Left ventricle myocardium inferior (tissue), 1 donor: ENCODE measurements around the gene ATP8A1. TPM values are rescaled to one million over a fixed set of nuclear protein-coding genes. Genes with fewer than 3 reads are reported as not detected.

Experiments
- DNase-seq: peaks from one replicate; pipeline ENCODE4 v3.0.0-alpha.2; 2020
- H3K27ac ChIP-seq: fragments of 200-600 bp; replicated peaks from 2 replicates; pipeline ENCODE4 v1.8.0; 2021
- H3K27me3 ChIP-seq: fragments of 200-600 bp; 2 replicates; pipeline ENCODE4 v1.8.0; 2021; ENCODE audit warnings: low read depth
- H3K36me3 ChIP-seq: fragments of 200-600 bp; 2 replicates; pipeline ENCODE4 v1.8.0; 2021
- H3K4me1 ChIP-seq: fragments of 200-600 bp; 2 replicates; pipeline ENCODE4 v1.8.0; 2021
- H3K4me3 ChIP-seq: fragments of 200-600 bp; 2 replicates; pipeline ENCODE4 v1.8.0; 2021; ENCODE audit warnings: mild to moderate bottlenecking, moderate library complexity
- H3K9me3 ChIP-seq: fragments of 200-600 bp; replicated peaks from 2 replicates; pipeline ENCODE4 v1.8.0; 2021
- CTCF ChIP-seq: fragments of 200-600 bp; IDR thresholded peaks from 2 replicates; pipeline ENCODE4 v1.8.0; 2021; ENCODE audit warnings: antibody characterized with exemption, mild to moderate bottlenecking, borderline replicate concordance
- intact Hi-C: fragments of 100-400 bp; cut with micrococcal nuclease; formaldehyde crosslinking; loops from one replicate; pipeline ENCODE4 v1.11.0; 2022
- total RNA-seq: library from RNA; stranded (reverse); fragmentation: NEBNext Ultra II Directional; extraction: Animal tissue kit (Norgen Biotek cat#: 25700); gene quantifications from one replicate; pipeline ENCODE4 v1.2.1, GENCODE V29; 2021
- donor health status: DM: no; HTN: yes; CAD: no; lungs with severe emphysema.

Gene ATP8A1
- total RNA-seq, 1 donor from 2014 or later = 19.2 TPM

GRCh38 chr4:42371305-42372252 is 285.3 kb downstream of the ATP8A1 start:
- TF ChIP-seq CTCF = peak; percentile 77
- H3K4me3 ChIP-seq = no peak overlapping the region
- no peaks in the 10 kb centered on the region for H3K27me3 ChIP-seq
- intact Hi-C loops = no loop called here
- no peaks in the 10 kb centered on the region for H3K4me1 ChIP-seq
- no peaks in the 10 kb centered on the region for H3K36me3 ChIP-seq
- no peak overlapping the region for H3K27ac ChIP-seq
- no peaks in the 10 kb centered on the region for H3K9me3 ChIP-seq
- DNase-seq = no peak

GRCh38 chr4:42369489-42369888 is 287.4 kb downstream of the ATP8A1 start:
- DNase-seq = no peak
- no peak for TF ChIP-seq CTCF
- no peaks in the 10 kb centered on the region for H3K9me3 ChIP-seq
- no peak overlapping the region for H3K4me3 ChIP-seq
- no peaks in the 10 kb centered on the region for H3K36me3 ChIP-seq
- H3K4me1 ChIP-seq = no peaks in the 10 kb centered on the region
- intact Hi-C loops = no loop called here
- H3K27ac ChIP-seq = no peak overlapping the region
- no peaks in the 10 kb centered on the region for H3K27me3 ChIP-seq

- no peak for TF ChIP-seq CTCF
- Histone ChIP-seq H3K9me3 (peaks cover 10% of the 10 kb centered on the region), H3K4me1 (no peaks in the 10 kb centered on the region), H3K36me3 (no peaks in the 10 kb centered on the region), H3K27ac (peak overlapping the region; percentile 12), H3K4me3 (no peak overlapping the region), H3K27me3 (no peaks in the 10 kb centered on the region)
- DNase-seq = no peak
- intact Hi-C loops = no loop called here
Observed at GRCh38 chr4:42366959-42367358, 289.9 kb downstream of the ATP8A1 start.

- intact Hi-C loops = no loop called here
- no peaks in the 10 kb centered on the region for H3K27me3 ChIP-seq
- H3K4me1 ChIP-seq = no peaks in the 10 kb centered on the region
- no peaks in the 10 kb centered on the region for H3K36me3 ChIP-seq
- H3K9me3 ChIP-seq = peaks cover 10% of the 10 kb centered on the region
- no peak for DNase-seq
- H3K27ac ChIP-seq = no peak overlapping the region
- TF ChIP-seq CTCF = no peak
- no peak overlapping the region for H3K4me3 ChIP-seq
Observed at GRCh38 chr4:42364266-42365053, 292.4 kb downstream of the ATP8A1 start.

GRCh38 chr4:42363614-42364013 is 293.3 kb downstream of the ATP8A1 start:
- H3K9me3 ChIP-seq = peaks cover 10% of the 10 kb centered on the region
- peaks cover under 1% of the 10 kb centered on the region for H3K27me3 ChIP-seq
- intact Hi-C loops = no loop called here
- no peaks in the 10 kb centered on the region for H3K36me3 ChIP-seq
- no peak overlapping the region for H3K27ac ChIP-seq
- peaks cover 2% of the 10 kb centered on the region for H3K4me1 ChIP-seq
- TF ChIP-seq CTCF = no peak
- no peak for DNase-seq
- no peak overlapping the region for H3K4me3 ChIP-seq
